Gastroesophageal sphincter (tissue), 4 donors: Measurements from ENCODE around the gene EFHC2. TPM values are rescaled to one million over a fixed set of nuclear protein-coding genes. Genes with fewer than 3 reads are reported as not detected.

Experiments
- ATAC-seq: fragments of 150-250 bp; one replicate; pipeline ENCODE4 v1.9.1; 2016; ENCODE audit warnings: mild to moderate bottlenecking, moderate library complexity
- H3K27ac ChIP-seq, 4 donors: fragments of 200-600 bp; sonication (generic) in 3 of 4; 1 replicate in 3 of 4; 2 replicates in 1 of 4; pipeline ENCODE4 v1.5.1; 2016 to 2019
- H3K27me3 ChIP-seq: fragments of 200-600 bp; sonication (generic); one replicate; pipeline ENCODE4 v1.5.1; 2019
- H3K36me3 ChIP-seq, 2 donors: fragments of 200-600 bp; sonication (generic); one replicate each; pipeline ENCODE4 v1.5.1; 2019; ENCODE audit warnings: control low read depth in 1 of 2
- H3K4me1 ChIP-seq, 3 donors: fragments of 200-600 bp; sonication (generic); 1 replicate in 2 of 3; 2 replicates in 1 of 3; pipeline ENCODE4 v1.5.1; 2016 to 2019; ENCODE audit warnings: control low read depth in 2 of 3
- H3K4me3 ChIP-seq, 2 donors: fragments of 200-600 bp; sonication (generic); one replicate each; pipeline ENCODE4 v1.5.1; 2019; ENCODE audit warnings: mild to moderate bottlenecking in 1 of 2, moderate library complexity in 1 of 2
- H3K9me3 ChIP-seq, 3 donors: fragments of 200-600 bp; sonication (generic); one replicate each; pipeline ENCODE4 v1.5.1; 2017 to 2019; ENCODE audit warnings: control low read depth in 2 of 3
- CTCF ChIP-seq, 4 experiments: fragments of 200-600 bp in 2 of 4; fragments of 450-650 bp in 2 of 4; sonication (generic) in 1 of 4; IDR thresholded peaks; one replicate each; pipeline ENCODE4 v1.5.1; 2017 to 2019; ENCODE audit warnings: antibody characterized with exemption in 4 of 4, mild to moderate bottlenecking in 2 of 4, moderate library complexity in 2 of 4
- EP300 ChIP-seq: sonication (generic); formaldehyde crosslinking; IDR thresholded peaks from one replicate; pipeline ENCODE4 v1.6.1; 2017; ENCODE audit warnings: antibody characterized with exemption, mild to moderate bottlenecking
- POLR2A ChIP-seq, 2 donors: fragments of 450-650 bp; IDR thresholded peaks; one replicate each; pipeline ENCODE4 v1.6.1; 2017; ENCODE audit warnings: antibody characterized with exemption in 2 of 2, mild to moderate bottlenecking in 2 of 2, moderate library complexity in 1 of 2
- POLR2AphosphoS5 ChIP-seq: sonication (generic); formaldehyde crosslinking; IDR thresholded peaks from one replicate; pipeline ENCODE4 v1.6.1; 2017; ENCODE audit warnings: antibody characterized with exemption
- WGBS, 2 donors: methylation state at CpG; one replicate each; pipeline ENCODE4 v1.1.5; 2018; ENCODE audit warnings: low coverage in 1 of 2; 5-methylcytosine and 5-hydroxymethylcytosine counted together
- total RNA-seq, 4 donors: library from RNA; depleted of rRNA; stranded (reverse); fragments of >200 nt; gene quantifications; one replicate each; pipeline ENCODE4 v1.1.0, GENCODE V29; 2016

EFHC2 gene
- total RNA-seq, 4 donors from 2014 or later: 2.7 to 15.9 (median 8.7) TPM

GRCh38 chrX:44167116-44167515 is 176.4 kb downstream of the EFHC2 start:
- WGBS, 2 donors: 29 to 60% methylated on average over 1 of the region's 1 CpG

GRCh38 chrX:44162964-44163475 is 180.5 kb downstream of the EFHC2 start:
- no peak overlapping the region for H3K4me3 ChIP-seq
- no peaks in the 10 kb centered on the region for H3K36me3 ChIP-seq
- no peak for ATAC-seq
- H3K9me3 ChIP-seq: no peaks in the 10 kb centered on the region
- no peaks in the 10 kb centered on the region for H3K27me3 ChIP-seq
- TF ChIP-seq EP300: no peak
- no peak for TF ChIP-seq CTCF (IDR thresholded peaks at IDR 0.05)
- no peak for TF ChIP-seq POLR2AphosphoS5
- no peak for TF ChIP-seq POLR2A (IDR thresholded peaks at IDR 0.05)
- H3K4me1 ChIP-seq: no peaks in the 10 kb centered on the region
- no peak overlapping the region for H3K27ac ChIP-seq

More at GRCh38 chrX:44167116-44167515, 176.4 kb downstream of the EFHC2 start:
- no peaks in the 10 kb centered on the region for H3K9me3 ChIP-seq
- TF ChIP-seq POLR2AphosphoS5 (no peak), CTCF (IDR thresholded peaks at IDR 0.05) (no peak), EP300 (no peak), POLR2A (IDR thresholded peaks at IDR 0.05) (no peak)
- H3K36me3 ChIP-seq: no peaks in the 10 kb centered on the region
- H3K4me1 ChIP-seq: no peaks in the 10 kb centered on the region
- ATAC-seq: no peak
- H3K4me3 ChIP-seq: no peak overlapping the region
- no peaks in the 10 kb centered on the region for H3K27me3 ChIP-seq
- no peak overlapping the region for H3K27ac ChIP-seq

- no peak for TF ChIP-seq EP300
- no peak for TF ChIP-seq POLR2AphosphoS5
- TF ChIP-seq CTCF (IDR thresholded peaks at IDR 0.05): no peak
- no peak for TF ChIP-seq POLR2A (IDR thresholded peaks at IDR 0.05)
- WGBS, 2 donors: 71% methylated on average over 1 of the region's 2 CpGs; no CpG with 5 or more reads in 1 of the 2 donors
- no peaks in the 10 kb centered on the region for H3K27me3 ChIP-seq
- H3K4me3 ChIP-seq: no peak overlapping the region
- H3K9me3 ChIP-seq: no peaks in the 10 kb centered on the region
- no peaks in the 10 kb centered on the region for H3K36me3 ChIP-seq
- no peak overlapping the region for H3K27ac ChIP-seq
- H3K4me1 ChIP-seq: no peaks in the 10 kb centered on the region
- peak; percentile 77 for ATAC-seq
Observed at GRCh38 chrX:44157858-44158257, 185.6 kb downstream of the EFHC2 start.

- Histone ChIP-seq H3K27me3 (no peaks in the 10 kb centered on the region), H3K36me3 (no peaks in the 10 kb centered on the region), H3K4me3 (no peak overlapping the region), H3K9me3 (no peaks in the 10 kb centered on the region), H3K4me1 (no peaks in the 10 kb centered on the region), H3K27ac (no peak overlapping the region)
- TF ChIP-seq CTCF (IDR thresholded peaks at IDR 0.05): no peak
- TF ChIP-seq EP300: no peak
- TF ChIP-seq POLR2AphosphoS5: no peak
- TF ChIP-seq POLR2A (IDR thresholded peaks at IDR 0.05): no peak
- peak; percentile 40 for ATAC-seq
Observed at GRCh38 chrX:44157283-44157682, 186.2 kb downstream of the EFHC2 start.

- 48 to 52% methylated on average over 3 of the region's 3 CpGs for WGBS, 2 donors
Observed at GRCh38 chrX:44156726-44157125, 186.7 kb downstream of the EFHC2 start.

More at GRCh38 chrX:44156726-44157125, 186.7 kb downstream of the EFHC2 start:
- no peaks in the 10 kb centered on the region for H3K4me1 ChIP-seq
- H3K9me3 ChIP-seq: no peaks in the 10 kb centered on the region
- H3K27me3 ChIP-seq: no peaks in the 10 kb centered on the region
- H3K4me3 ChIP-seq: no peak overlapping the region
- H3K27ac ChIP-seq: no peak overlapping the region
- TF ChIP-seq POLR2A (IDR thresholded peaks at IDR 0.05) (no peak), POLR2AphosphoS5 (no peak), EP300 (no peak), CTCF (IDR thresholded peaks at IDR 0.05) (no peak)
- no peaks in the 10 kb centered on the region for H3K36me3 ChIP-seq
- ATAC-seq: no peak
